Dedifferentiated amniotic fluid mesenchymal stem cell (primary cell): ENCODE data around the gene ASIC4.
A peak's percentile ranks its signal among the peaks of the same experiment; 100 is the strongest.

Source experiments
- DNase-seq: peaks from one replicate; pipeline ENCODE4 v3.0.0-alpha.2; 2016; ENCODE audit errors: extremely low spot score

ASIC4 gene

GRCh38 chr2:219536425-219536824 is 22.1 kb downstream of the ASIC4 start:
- DNase-seq, result no peak

- DNase-seq, result no peak
Observed at GRCh38 chr2:219536967-219537366, 22.7 kb downstream of the ASIC4 start.

GRCh38 chr2:219537657-219538488 is 23.6 kb downstream of the ASIC4 start:
- DNase-seq, result no peak

GRCh38 chr2:219538504-219538951 is 24.2 kb downstream of the ASIC4 start:
- no peak for DNase-seq

DNA sequence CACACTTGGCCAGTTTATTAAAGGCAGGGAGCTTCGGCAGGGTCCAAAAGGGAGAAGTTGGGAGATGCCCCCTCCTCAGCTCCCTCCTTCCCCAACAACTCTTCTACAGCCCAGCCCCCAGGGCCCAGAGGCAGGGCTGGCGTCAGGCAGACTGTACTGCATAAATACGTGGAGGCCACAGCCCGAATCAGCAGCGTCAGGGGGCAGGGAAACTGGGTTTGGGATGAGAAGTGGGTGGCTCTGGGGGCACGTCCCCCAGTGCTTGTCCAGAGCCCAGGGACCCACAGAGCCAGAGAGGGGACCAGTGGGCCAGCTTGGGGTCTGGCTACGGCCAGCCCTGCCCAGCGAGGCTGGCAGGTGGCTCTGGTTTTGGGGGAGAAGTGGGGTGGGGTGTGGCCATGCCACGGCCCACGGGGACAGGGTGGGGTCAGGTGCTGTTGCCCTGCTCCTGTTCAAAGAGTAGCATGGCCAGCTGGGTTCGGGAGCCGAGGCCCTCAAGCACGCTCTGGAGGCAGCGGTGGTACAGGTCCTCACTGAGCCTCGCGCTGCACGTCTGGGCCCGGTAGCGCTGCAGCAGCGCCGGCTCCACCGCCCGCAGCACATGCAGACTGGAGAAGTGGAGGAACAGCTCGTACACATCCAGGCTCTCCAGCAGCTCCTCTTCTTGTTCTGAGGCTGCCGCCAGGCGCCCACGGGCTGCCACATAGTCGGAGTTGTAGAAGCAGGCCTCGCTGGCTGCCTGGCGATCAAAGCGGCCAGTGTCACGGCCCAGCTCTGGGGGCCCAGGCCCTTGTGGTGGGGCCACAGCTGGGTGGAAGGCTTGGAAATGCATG is 24.9 kb downstream of the ASIC4 start:
- DNase-seq, result no peak

DNA sequence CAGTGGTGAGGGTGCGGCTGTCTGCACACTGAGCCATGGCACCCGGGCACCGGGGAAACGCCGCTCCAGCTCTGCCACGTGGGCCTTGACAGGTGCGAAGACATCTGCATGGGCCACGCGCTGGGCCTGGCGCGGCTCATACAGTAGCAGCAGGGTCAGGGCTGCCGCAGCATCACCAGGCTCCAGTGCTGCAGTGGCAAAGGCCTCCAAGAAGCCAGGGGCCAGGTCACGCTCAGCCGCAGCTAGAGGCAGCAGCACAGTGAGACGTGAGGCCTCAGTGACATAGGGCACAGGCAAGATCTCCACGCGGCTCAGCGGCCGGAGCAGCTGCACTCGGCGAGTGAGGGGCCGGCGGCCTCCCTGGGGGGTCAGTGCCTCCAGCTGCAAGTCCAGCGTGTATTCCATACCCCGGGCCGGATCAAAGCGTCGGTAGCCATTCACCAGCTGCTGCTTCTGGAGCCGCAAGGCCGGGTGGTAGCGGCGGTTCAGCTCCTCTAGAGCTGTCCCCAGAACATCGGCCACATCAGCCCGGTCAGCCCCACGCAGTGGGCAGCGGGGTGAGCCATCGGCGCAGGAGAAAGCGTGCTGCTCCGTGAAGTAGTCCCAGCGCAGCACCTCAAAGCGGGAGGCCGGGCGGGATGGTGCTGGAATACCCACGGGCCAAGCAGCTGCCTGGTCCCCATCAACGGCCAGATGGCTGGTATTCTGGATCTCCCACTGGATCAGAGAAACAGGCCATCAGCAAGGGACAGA is 25.8 kb downstream of the ASIC4 start:
- DNase-seq, result no peak

GRCh38 chr2:219540784-219541504 is 26.7 kb downstream of the ASIC4 start:
- no peak for DNase-seq

- no peak for DNase-seq
Observed at GRCh38 chr2:219541611-219542180, 27.4 kb downstream of the ASIC4 start.

- DNase-seq, result peak; percentile 18
Observed at GRCh38 chr2:219542931-219543595, 28.8 kb downstream of the ASIC4 start.

- DNase-seq, result peak; percentile 96
Observed at GRCh38 chr2:219543596-219544358, 29.5 kb downstream of the ASIC4 start, which contains the start of the genes CHPF and TMEM198. Gene CHPF (minus strand): TSS chr2:219543809. CDS start chr2:219543538, 271 bp downstream. Gene TMEM198 (plus strand): TSS chr2:219544028. CDS start chr2:219544728, 700 bp downstream.

GRCh38 chr2:219544567-219544966 is 30.3 kb downstream of the ASIC4 start:
- DNase-seq, result no peak

GRCh38 chr2:219545295-219545942 is 31.1 kb downstream of the ASIC4 start:
- no peak for DNase-seq

DNA sequence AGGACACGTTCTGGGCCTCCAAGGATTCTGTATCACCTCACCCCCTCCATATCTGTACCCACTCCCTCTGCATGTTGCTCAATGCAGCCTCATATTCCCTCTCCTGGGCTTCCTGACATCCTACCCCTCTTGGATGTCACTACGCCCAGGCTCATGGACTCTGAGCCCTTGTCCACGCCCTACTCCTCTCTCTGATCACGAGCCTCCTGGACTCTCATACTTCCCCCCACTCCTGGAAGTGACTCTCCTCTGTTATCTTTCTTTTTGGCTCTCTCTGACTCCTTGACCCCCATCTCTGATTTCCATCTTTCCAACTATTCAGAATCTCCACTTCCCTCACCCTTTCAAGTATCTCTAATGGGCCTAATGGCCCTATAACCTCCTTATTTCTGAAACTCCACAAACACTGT is 31.7 kb downstream of the ASIC4 start:
- DNase-seq, result no peak

DNA sequence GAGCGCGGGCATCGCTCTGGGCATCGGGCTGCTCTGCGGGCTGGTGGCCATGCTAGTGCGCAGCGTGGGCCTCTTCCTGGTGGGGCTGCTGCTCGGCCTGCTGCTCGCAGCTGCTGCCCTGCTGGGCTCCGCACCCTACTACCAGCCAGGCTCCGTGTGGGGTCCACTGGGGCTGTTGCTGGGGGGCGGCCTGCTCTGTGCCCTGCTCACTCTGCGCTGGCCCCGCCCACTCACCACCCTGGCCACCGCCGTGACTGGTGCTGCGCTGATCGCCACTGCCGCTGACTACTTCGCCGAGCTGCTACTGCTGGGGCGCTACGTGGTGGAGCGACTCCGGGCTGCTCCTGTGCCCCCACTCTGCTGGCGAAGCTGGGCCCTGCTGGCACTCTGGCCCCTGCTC is 33.3 kb downstream of the ASIC4 start:
- no peak for DNase-seq

DNA sequence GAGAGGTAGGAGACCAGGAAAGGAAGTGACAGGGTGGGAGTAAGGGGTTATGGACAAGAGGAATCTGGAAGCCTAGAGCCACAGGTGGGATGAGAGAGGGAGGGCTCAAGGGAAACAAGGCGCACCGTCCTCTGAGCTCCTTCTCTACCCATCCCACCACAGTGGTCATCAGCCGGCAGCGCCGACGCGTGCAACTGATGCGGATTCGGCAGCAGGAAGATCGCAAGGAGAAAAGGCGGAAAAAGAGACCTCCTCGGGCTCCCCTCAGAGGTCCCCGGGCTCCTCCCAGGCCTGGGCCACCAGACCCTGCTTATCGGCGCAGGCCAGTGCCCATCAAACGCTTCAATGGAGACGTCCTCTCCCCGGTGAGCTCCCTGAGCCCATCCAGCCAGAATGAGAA is 34.7 kb downstream of the ASIC4 start:
- DNase-seq, result no peak

GRCh38 chr2:219549619-219550018 is 35.3 kb downstream of the ASIC4 start:
- DNase-seq, result no peak

- DNase-seq, result no peak
Observed at GRCh38 chr2:219551441-219552381, 37.4 kb downstream of the ASIC4 start.
